ENCODE data around the gene ACOXL. TPM values are rescaled to one million over a fixed set of nuclear protein-coding genes. Genes with fewer than 3 reads are reported as not detected.

The ACOXL gene
- total and polyA plus RNA-seq, 10 of the 15 experiments (the other 5 are each of a cell fraction or from before 2014, with no cell fraction given) = 0.05 to 1.3 (median 0.71) TPM

- no peak for TF ChIP-seq PRDM15 (CRISPR knock-in tag; IDR thresholded peaks at IDR 0.05)
These were observed 287.0 kb downstream of the ACOXL start (continued) for GRCh38 chr2:111019381-111019780.

GRCh38 chr2:111022633-111023032, 290.3 kb downstream of the ACOXL start:
- intact Hi-C loops (cut with micrococcal nuclease; ENCODE audit: unreplicated experiment) (no loop called here), in situ Hi-C loops (cut with MboI) (no loop called here)
- Histone ChIP-seq H3K9ac (ENCODE audit: control insufficient read depth, insufficient read depth, low read length) (no peak overlapping the region), H3K27ac (ENCODE audit: control insufficient read depth, insufficient read depth) (no peak overlapping the region), H3K4me1 (ENCODE audit: control insufficient read depth, insufficient read depth, low read length) (no peaks in the 10 kb centered on the region), H3K4me2 (ENCODE audit: control insufficient read depth, insufficient read depth) (no peak overlapping the region), H3K4me3 (no peak overlapping the region), H3K36me3 (ENCODE audit: control insufficient read depth in 2 of 2, insufficient read depth in 2 of 2, low read length in 1 of 2) (no peaks in the 10 kb centered on the region), H3K27me3 (replicated peaks in 1 of 2; ENCODE audit: control insufficient read depth in 2 of 2, insufficient read depth in 2 of 2, low read length in 1 of 2) (peaks cover 0 to 4% of the 10 kb centered on the region in 2 experiments; a peak in 1 of 4 replicates), H3K9me3 (replicated peaks; ENCODE audit: control insufficient read depth, insufficient read depth, low read length) (no peaks in the 10 kb centered on the region; the same call in 2 of the 3 replicates), H2AFZ (ENCODE audit: control insufficient read depth, low read depth, low read length) (no peak overlapping the region), H4K20me1 (ENCODE audit: control insufficient read depth, insufficient read depth) (no peaks in the 10 kb centered on the region), H3K79me2 (ENCODE audit: control insufficient read depth, insufficient read depth, low read length) (no peaks in the 10 kb centered on the region)
- ATAC-seq (no peak), DNase-seq (ENCODE audit: low read depth, low spot score) (no peak), FAIRE-seq (no peak)
- BruUV-seq (replicated peaks) = no TSS peak
- SMC1A ChIA-PET (ENCODE audit: uncharacterized antibody, unreplicated experiment) = no interaction called here
- 27% methylated on average over 7 of the region's 7 CpGs for WGBS (ENCODE audit: insufficient coverage, insufficient replicate concordance, low lambda C conversion rate, missing lambda C conversion rate)
- CTCF ChIA-PET = no interaction called here
- RAD21 ChIA-PET (ENCODE audit: unreplicated experiment) = no interaction called here
- POLR2A ChIA-PET = no interaction called here
- TF ChIP-seq SUPT20H (IDR thresholded peaks at IDR 0.05; ENCODE audit: borderline replicate concordance, control insufficient read depth, low read depth, low read length) (no peak), WRNIP1 (IDR thresholded peaks at IDR 0.05; ENCODE audit: borderline replicate concordance, low read depth, low read length) (no peak), STAT1 (conservative IDR thresholded peaks at IDR 0.05) (no peak), RAD51 (IDR thresholded peaks at IDR 0.05) (no peak), IKZF1 (conservative IDR thresholded peaks at IDR 0.05) (no peak), TCF7 (IDR thresholded peaks at IDR 0.05; ENCODE audit: borderline replicate concordance) (no peak), NR2C2 (IDR thresholded peaks at IDR 0.05; ENCODE audit: borderline replicate concordance, control insufficient read depth, insufficient read length, low read depth) (no peak), JUND (IDR thresholded peaks at IDR 0.05; ENCODE audit: low read depth, low read length) (no peak), POLR2A (IDR thresholded peaks at IDR 0.05; ENCODE audit: low read depth, low read length) (no peak), IKZF2 (IDR thresholded peaks at IDR 0.05) (no peak)
- TF ChIP-seq, protein P1, sequence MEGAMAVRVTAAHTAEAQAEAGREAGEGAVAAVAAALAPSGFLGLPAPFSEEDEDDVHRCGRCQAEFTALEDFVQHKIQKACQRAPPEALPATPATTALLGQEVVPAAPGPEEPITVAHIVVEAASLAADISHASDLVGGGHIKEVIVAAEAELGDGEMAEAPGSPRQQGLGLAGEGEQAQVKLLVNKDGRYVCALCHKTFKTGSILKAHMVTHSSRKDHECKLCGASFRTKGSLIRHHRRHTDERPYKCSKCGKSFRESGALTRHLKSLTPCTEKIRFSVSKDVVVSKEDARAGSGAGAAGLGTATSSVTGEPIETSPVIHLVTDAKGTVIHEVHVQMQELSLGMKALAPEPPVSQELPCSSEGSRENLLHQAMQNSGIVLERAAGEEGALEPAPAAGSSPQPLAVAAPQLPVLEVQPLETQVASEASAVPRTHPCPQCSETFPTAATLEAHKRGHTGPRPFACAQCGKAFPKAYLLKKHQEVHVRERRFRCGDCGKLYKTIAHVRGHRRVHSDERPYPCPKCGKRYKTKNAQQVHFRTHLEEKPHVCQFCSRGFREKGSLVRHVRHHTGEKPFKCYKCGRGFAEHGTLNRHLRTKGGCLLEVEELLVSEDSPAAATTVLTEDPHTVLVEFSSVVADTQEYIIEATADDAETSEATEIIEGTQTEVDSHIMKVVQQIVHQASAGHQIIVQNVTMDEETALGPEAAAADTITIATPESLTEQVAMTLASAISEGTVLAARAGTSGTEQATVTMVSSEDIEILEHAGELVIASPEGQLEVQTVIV (IDR thresholded peaks at IDR 0.05; ENCODE audit: borderline replicate concordance, partially characterized antibody) = no peak
- TF ChIP-seq, protein P2, sequence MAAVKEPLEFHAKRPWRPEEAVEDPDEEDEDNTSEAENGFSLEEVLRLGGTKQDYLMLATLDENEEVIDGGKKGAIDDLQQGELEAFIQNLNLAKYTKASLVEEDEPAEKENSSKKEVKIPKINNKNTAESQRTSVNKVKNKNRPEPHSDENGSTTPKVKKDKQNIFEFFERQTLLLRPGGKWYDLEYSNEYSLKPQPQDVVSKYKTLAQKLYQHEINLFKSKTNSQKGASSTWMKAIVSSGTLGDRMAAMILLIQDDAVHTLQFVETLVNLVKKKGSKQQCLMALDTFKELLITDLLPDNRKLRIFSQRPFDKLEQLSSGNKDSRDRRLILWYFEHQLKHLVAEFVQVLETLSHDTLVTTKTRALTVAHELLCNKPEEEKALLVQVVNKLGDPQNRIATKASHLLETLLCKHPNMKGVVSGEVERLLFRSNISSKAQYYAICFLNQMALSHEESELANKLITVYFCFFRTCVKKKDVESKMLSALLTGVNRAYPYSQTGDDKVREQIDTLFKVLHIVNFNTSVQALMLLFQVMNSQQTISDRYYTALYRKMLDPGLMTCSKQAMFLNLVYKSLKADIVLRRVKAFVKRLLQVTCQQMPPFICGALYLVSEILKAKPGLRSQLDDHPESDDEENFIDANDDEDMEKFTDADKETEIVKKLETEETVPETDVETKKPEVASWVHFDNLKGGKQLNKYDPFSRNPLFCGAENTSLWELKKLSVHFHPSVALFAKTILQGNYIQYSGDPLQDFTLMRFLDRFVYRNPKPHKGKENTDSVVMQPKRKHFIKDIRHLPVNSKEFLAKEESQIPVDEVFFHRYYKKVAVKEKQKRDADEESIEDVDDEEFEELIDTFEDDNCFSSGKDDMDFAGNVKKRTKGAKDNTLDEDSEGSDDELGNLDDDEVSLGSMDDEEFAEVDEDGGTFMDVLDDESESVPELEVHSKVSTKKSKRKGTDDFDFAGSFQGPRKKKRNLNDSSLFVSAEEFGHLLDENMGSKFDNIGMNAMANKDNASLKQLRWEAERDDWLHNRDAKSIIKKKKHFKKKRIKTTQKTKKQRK (IDR thresholded peaks at IDR 0.05; ENCODE audit: low read depth, low read length) = no peak

Measured in GM12878 (cell line).